Epithelial cell of proximal tubule (primary cell): ENCODE results near the gene FARS2. TPM values are rescaled to one million over a fixed set of nuclear protein-coding genes. Genes with fewer than 3 reads are reported as not detected.

ENCODE experiments used
- DNase-seq: peaks from one replicate; pipeline ENCODE4 v3.0.0-alpha.2; 2011; ENCODE audit warnings: low read depth
- H3K4me3 ChIP-seq: 2 replicates; pipeline ENCODE4 v1.5.1; 2011; ENCODE audit warnings: low read depth, mild to moderate bottlenecking, low read length
- CTCF ChIP-seq: conservative IDR thresholded peaks from 2 replicates; pipeline ENCODE4 v1.5.1; 2012; ENCODE audit warnings: low read depth, mild to moderate bottlenecking, low read length
- total RNA-seq: library from RNA; depleted of rRNA; stranded (reverse); fragments of >200 nt; gene quantifications from 2 replicates; pipeline ENCODE4 v1.2.3, GENCODE V29; 2015

FARS2 gene
- total RNA-seq, 1 donor from 2014 or later: 7.7 TPM

GRCh38 chr6:5706124-5707033 is 445.1 kb downstream of the FARS2 start:
- DNase-seq: no peak
- no peak overlapping the region for H3K4me3 ChIP-seq
- TF ChIP-seq CTCF: no peak

- DNase-seq: no peak
- H3K4me3 ChIP-seq: no peak overlapping the region
- TF ChIP-seq CTCF: no peak
Measured at GRCh38 chr6:5707281-5708045, 446.1 kb downstream of the FARS2 start.

- H3K4me3 ChIP-seq: no peak overlapping the region
- no peak for DNase-seq
- TF ChIP-seq CTCF: no peak
Measured at GRCh38 chr6:5710516-5710915, 449.2 kb downstream of the FARS2 start.

- no peak for TF ChIP-seq CTCF
- no peak overlapping the region for H3K4me3 ChIP-seq
- no peak for DNase-seq
Measured at GRCh38 chr6:5710936-5711335, 449.6 kb downstream of the FARS2 start.

- no peak for TF ChIP-seq CTCF
- H3K4me3 ChIP-seq: no peak overlapping the region
- DNase-seq: no peak
Measured at GRCh38 chr6:5712349-5713215, 451.3 kb downstream of the FARS2 start.

- DNase-seq: no peak
- H3K4me3 ChIP-seq: no peak overlapping the region
- no peak for TF ChIP-seq CTCF
Measured at GRCh38 chr6:5713519-5713918, 452.2 kb downstream of the FARS2 start.
